Stomach (tissue), 9 donors: ENCODE data around the gene MYH9. TPM values are rescaled to one million over a fixed set of nuclear protein-coding genes. Genes with fewer than 3 reads are reported as not detected.
A peak's percentile ranks its signal among the peaks of the same experiment; 100 is the strongest.

ENCODE experiments used
- DNase-seq, 2 donors: peaks; one replicate each; pipeline versions ENCODE4 v3.0.0 to v3.0.0-alpha.2; 2013 to 2019
- H3K27ac ChIP-seq, 5 donors: fragments of 200-600 bp in 4 of 5; sonication (generic) in 4 of 5; one replicate each; pipeline ENCODE4 v1.5.1; 2013 to 2019; ENCODE audit warnings: mild to moderate bottlenecking in 1 of 5, moderate library complexity in 1 of 5
- H3K27me3 ChIP-seq, 3 donors: fragments of 200-600 bp; sonication (generic); one replicate each; pipeline ENCODE4 v1.5.1; 2017 to 2019; ENCODE audit warnings: mixed run types in 1 of 3
- H3K36me3 ChIP-seq, 4 donors: fragments of 200-600 bp; sonication (generic); 1 replicate in 3 of 4; 2 replicates in 1 of 4; pipeline ENCODE4 v1.5.1; 2016 to 2019
- H3K4me1 ChIP-seq, 4 donors: fragments of 200-600 bp; sonication (generic); one replicate each; pipeline ENCODE4 v1.5.1; 2016 to 2019
- H3K4me3 ChIP-seq, 4 donors: fragments of 200-600 bp; sonication (generic) in 3 of 4; one replicate each; pipeline ENCODE4 v1.5.1; 2016 to 2019; ENCODE audit warnings: mild to moderate bottlenecking in 1 of 4
- H3K9me3 ChIP-seq, 4 donors: fragments of 200-600 bp; sonication (generic); one replicate each; pipeline ENCODE4 v1.5.1; 2016 to 2019
- EP300 ChIP-seq: sonication (generic); formaldehyde crosslinking; IDR thresholded peaks from one replicate; pipeline ENCODE4 v1.6.1; 2017; ENCODE audit warnings: antibody characterized with exemption
- POLR2A ChIP-seq, 4 donors: fragments of 450-650 bp; IDR thresholded peaks; one replicate each; pipeline ENCODE4 v1.6.1; 2016; ENCODE audit warnings: antibody characterized with exemption in 4 of 4, control low read depth in 2 of 4, mild to moderate bottlenecking in 1 of 4, moderate library complexity in 1 of 4
- POLR2AphosphoS5 ChIP-seq, 3 donors: sonication (generic); formaldehyde crosslinking; IDR thresholded peaks; one replicate each; pipeline ENCODE4 v1.6.1; 2016; ENCODE audit warnings: antibody characterized with exemption in 3 of 3
- WGBS, 5 donors: extraction: QIAGEN DNeasy Blood & Tissue Kit in 3 of 5; methylation state at CpG; one replicate each; pipeline versions ENCODE4 v1.1.5 to v1.1.7; 2013 to 2018; 5-methylcytosine and 5-hydroxymethylcytosine counted together
- intact Hi-C: fragments of 100-400 bp; cut with DNase I; formaldehyde crosslinking; loops from one replicate; pipeline ENCODE4 v1.15.1; 2023; ENCODE audit warnings: low total_unique reads
- polyA plus RNA-seq, 3 donors: library from polyadenylated mRNA; stranded (reverse); fragments of 200-250 nt; gene quantifications; one replicate each; pipeline ENCODE4 v1.2.3, GENCODE V29; 2013
- total RNA-seq, 5 donors: library from RNA; depleted of rRNA; stranded (reverse); fragments of >200 nt; gene quantifications; one replicate each; pipeline versions ENCODE4 v1.1.0 to v1.2.3, GENCODE V29; 2014 to 2016
- TF ChIP-seq, protein P1 (sequence below), 7 experiments: fragments of 450-650 bp in 4 of 7; fragments of 200-600 bp in 3 of 7; sonication (generic) in 3 of 7; IDR thresholded peaks; one replicate each; pipeline ENCODE4 v1.5.1; 2016 to 2019; ENCODE audit warnings: antibody characterized with exemption in 7 of 7, control low read depth in 2 of 7, mild to moderate bottlenecking in 1 of 7
- donor health status: healthy with polysubstance abuse.
- donor health status: Bipolar disorder and iron deficiency.
- donor health status: healthy.

Gene MYH9
- total and polyA plus RNA-seq, 8 donors: 46.7 to 620 (median 197) TPM

- no peaks in the 10 kb centered on the region for H3K27me3 ChIP-seq
- H3K9me3 ChIP-seq: no peaks in the 10 kb centered on the region
- H3K27ac ChIP-seq: peak overlapping the region; percentile 89 to 100 (median 95)
- 7 to 39% (median 19%) methylated on average over 13 to 22 of the region's 22 CpGs for WGBS, 5 donors
- DNase-seq: peak; percentile 61 to 78
- intact Hi-C loops: no loop called here
- peak overlapping the region in 3 of 4 donors; percentile 0 to 30 (median 1) for H3K4me3 ChIP-seq
- TF ChIP-seq POLR2AphosphoS5 (IDR thresholded peaks at IDR 0.05): peak in 1 of 3 donors; percentile 73
- TF ChIP-seq EP300: no peak
- peaks cover 83 to 97% (median 92%) of the 10 kb centered on the region in 4 donors for H3K4me1 ChIP-seq
- peaks cover 3 to 20% (median 15%) of the 10 kb centered on the region in 4 donors for H3K36me3 ChIP-seq
Observed at GRCh38 chr22:36351921-36352802, 35.6 kb downstream of the MYH9 start.

GRCh38 chr22:36350751-36351594, 36.8 kb downstream of the MYH9 start:
- Histone ChIP-seq H3K4me3 (peak overlapping the region in 2 of 4 donors; percentile 1 to 11), H3K27me3 (no peaks in the 10 kb centered on the region), H3K27ac (peak overlapping the region; percentile 89 to 100 (median 95)), H3K36me3 (peaks cover 6 to 29% (median 27%) of the 10 kb centered on the region in 4 donors), H3K9me3 (no peaks in the 10 kb centered on the region), H3K4me1 (peaks cover 71 to 97% (median 90%) of the 10 kb centered on the region in 4 donors)
- DNase-seq: peak in 1 of 2 donors; percentile 69
- WGBS, 5 donors: 17 to 35% (median 21%) methylated on average over 12 to 14 of the region's 14 CpGs
- peak in 1 of 3 donors; percentile 44 for TF ChIP-seq POLR2AphosphoS5 (IDR thresholded peaks at IDR 0.05)
- no peak for TF ChIP-seq POLR2A (IDR thresholded peaks at IDR 0.05)
- no peak for TF ChIP-seq EP300
- TF ChIP-seq, protein P1, sequence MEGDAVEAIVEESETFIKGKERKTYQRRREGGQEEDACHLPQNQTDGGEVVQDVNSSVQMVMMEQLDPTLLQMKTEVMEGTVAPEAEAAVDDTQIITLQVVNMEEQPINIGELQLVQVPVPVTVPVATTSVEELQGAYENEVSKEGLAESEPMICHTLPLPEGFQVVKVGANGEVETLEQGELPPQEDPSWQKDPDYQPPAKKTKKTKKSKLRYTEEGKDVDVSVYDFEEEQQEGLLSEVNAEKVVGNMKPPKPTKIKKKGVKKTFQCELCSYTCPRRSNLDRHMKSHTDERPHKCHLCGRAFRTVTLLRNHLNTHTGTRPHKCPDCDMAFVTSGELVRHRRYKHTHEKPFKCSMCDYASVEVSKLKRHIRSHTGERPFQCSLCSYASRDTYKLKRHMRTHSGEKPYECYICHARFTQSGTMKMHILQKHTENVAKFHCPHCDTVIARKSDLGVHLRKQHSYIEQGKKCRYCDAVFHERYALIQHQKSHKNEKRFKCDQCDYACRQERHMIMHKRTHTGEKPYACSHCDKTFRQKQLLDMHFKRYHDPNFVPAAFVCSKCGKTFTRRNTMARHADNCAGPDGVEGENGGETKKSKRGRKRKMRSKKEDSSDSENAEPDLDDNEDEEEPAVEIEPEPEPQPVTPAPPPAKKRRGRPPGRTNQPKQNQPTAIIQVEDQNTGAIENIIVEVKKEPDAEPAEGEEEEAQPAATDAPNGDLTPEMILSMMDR (IDR thresholded peaks at IDR 0.05): peak in 1 of 7 experiments; percentile 7
- intact Hi-C loops: no loop called here

- peaks cover 63 to 97% (median 86%) of the 10 kb centered on the region in 4 donors for H3K4me1 ChIP-seq
- TF ChIP-seq EP300 (no peak), POLR2A (IDR thresholded peaks at IDR 0.05) (no peak), POLR2AphosphoS5 (IDR thresholded peaks at IDR 0.05) (no peak)
- TF ChIP-seq, protein P1 (IDR thresholded peaks at IDR 0.05): no peak
- WGBS, 5 donors: 59 to 77% (median 74%) methylated on average over 2 of the region's 2 CpGs
- peaks cover 6 to 41% (median 39%) of the 10 kb centered on the region in 4 donors for H3K36me3 ChIP-seq
- no peaks in the 10 kb centered on the region for H3K27me3 ChIP-seq
- intact Hi-C loops: no loop called here
- H3K9me3 ChIP-seq: no peaks in the 10 kb centered on the region
- peak overlapping the region in 4 of 5 donors; percentile 92 to 100 (median 95) for H3K27ac ChIP-seq
- H3K4me3 ChIP-seq: no peak overlapping the region
- no peak for DNase-seq
Observed at GRCh38 chr22:36349726-36350125, 38.0 kb downstream of the MYH9 start.

DNA sequence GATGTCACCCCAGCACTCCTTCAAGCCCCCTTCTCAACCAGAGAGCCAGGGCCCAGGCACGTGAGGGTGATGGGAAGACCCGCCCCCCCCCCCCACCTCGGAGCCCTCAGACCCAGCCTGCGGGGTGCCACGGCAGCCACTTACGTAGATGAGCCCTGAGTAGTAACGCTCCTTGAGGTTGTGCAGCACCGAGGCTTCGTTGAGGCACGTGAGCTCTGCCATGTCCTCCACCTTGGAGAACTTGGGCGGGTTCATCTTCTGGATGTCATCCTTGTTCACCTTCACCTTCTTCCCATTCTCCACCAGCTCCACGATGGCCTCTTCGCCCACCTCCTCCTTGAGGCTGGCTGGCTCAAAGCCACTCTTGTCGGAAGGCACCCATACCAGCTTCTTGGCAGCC, 39.0 kb downstream of the MYH9 start:
- peaks cover 10 to 51% (median 49%) of the 10 kb centered on the region in 4 donors for H3K36me3 ChIP-seq
- peak overlapping the region; percentile 1 to 100 (median 95) for H3K27ac ChIP-seq
- H3K4me1 ChIP-seq: peaks cover 64 to 97% (median 86%) of the 10 kb centered on the region in 4 donors
- H3K9me3 ChIP-seq: no peaks in the 10 kb centered on the region
- intact Hi-C loops: no loop called here
- 69 to 78% (median 72%) methylated on average over 7 to 14 of the region's 14 CpGs for WGBS, 5 donors
- DNase-seq: peak in 1 of 2 donors; percentile 10
- H3K27me3 ChIP-seq: no peaks in the 10 kb centered on the region
- H3K4me3 ChIP-seq: no peak overlapping the region
- TF ChIP-seq EP300: no peak
- no peak for TF ChIP-seq POLR2A (IDR thresholded peaks at IDR 0.05)
- TF ChIP-seq POLR2AphosphoS5 (IDR thresholded peaks at IDR 0.05): no peak
- TF ChIP-seq, protein P1 (IDR thresholded peaks at IDR 0.05): no peak
